Measurements from ENCODE around the gene TMEM186. TPM values are rescaled to one million over a fixed set of nuclear protein-coding genes. Genes with fewer than 3 reads are reported as not detected.
A peak's percentile ranks its signal among the peaks of the same experiment; 100 is the strongest.

TMEM186 gene
- total and polyA plus RNA-seq, 9 of the 15 experiments (the other 6 are each of a cell fraction or from before 2014, with no cell fraction given): 10.1 to 33.4 (median 16.4) TPM

GRCh38 chr16:8797364-8798173, at the start of gene TMEM186, which contains the start of gene PMM2 (continued):
- no peak for TF ChIP-seq PRDM10 (IDR thresholded peaks at IDR 0.05; ENCODE audit: partially characterized antibody)
- TF ChIP-seq ZNF197 (CRISPR knock-in tag; IDR thresholded peaks at IDR 0.05; ENCODE audit: low read depth): no peak
- TF ChIP-seq ZNF76 (CRISPR knock-in tag; IDR thresholded peaks at IDR 0.05; ENCODE audit: borderline replicate concordance): no peak
- no peak for TF ChIP-seq ZNF512 (tag; IDR thresholded peaks at IDR 0.05)
- TF ChIP-seq, protein P1, sequence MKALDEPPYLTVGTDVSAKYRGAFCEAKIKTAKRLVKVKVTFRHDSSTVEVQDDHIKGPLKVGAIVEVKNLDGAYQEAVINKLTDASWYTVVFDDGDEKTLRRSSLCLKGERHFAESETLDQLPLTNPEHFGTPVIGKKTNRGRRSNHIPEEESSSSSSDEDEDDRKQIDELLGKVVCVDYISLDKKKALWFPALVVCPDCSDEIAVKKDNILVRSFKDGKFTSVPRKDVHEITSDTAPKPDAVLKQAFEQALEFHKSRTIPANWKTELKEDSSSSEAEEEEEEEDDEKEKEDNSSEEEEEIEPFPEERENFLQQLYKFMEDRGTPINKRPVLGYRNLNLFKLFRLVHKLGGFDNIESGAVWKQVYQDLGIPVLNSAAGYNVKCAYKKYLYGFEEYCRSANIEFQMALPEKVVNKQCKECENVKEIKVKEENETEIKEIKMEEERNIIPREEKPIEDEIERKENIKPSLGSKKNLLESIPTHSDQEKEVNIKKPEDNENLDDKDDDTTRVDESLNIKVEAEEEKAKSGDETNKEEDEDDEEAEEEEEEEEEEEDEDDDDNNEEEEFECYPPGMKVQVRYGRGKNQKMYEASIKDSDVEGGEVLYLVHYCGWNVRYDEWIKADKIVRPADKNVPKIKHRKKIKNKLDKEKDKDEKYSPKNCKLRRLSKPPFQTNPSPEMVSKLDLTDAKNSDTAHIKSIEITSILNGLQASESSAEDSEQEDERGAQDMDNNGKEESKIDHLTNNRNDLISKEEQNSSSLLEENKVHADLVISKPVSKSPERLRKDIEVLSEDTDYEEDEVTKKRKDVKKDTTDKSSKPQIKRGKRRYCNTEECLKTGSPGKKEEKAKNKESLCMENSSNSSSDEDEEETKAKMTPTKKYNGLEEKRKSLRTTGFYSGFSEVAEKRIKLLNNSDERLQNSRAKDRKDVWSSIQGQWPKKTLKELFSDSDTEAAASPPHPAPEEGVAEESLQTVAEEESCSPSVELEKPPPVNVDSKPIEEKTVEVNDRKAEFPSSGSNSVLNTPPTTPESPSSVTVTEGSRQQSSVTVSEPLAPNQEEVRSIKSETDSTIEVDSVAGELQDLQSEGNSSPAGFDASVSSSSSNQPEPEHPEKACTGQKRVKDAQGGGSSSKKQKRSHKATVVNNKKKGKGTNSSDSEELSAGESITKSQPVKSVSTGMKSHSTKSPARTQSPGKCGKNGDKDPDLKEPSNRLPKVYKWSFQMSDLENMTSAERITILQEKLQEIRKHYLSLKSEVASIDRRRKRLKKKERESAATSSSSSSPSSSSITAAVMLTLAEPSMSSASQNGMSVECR (CRISPR knock-in tag; IDR thresholded peaks at IDR 0.05): peak; percentile 99
- TF ChIP-seq, protein P2, sequence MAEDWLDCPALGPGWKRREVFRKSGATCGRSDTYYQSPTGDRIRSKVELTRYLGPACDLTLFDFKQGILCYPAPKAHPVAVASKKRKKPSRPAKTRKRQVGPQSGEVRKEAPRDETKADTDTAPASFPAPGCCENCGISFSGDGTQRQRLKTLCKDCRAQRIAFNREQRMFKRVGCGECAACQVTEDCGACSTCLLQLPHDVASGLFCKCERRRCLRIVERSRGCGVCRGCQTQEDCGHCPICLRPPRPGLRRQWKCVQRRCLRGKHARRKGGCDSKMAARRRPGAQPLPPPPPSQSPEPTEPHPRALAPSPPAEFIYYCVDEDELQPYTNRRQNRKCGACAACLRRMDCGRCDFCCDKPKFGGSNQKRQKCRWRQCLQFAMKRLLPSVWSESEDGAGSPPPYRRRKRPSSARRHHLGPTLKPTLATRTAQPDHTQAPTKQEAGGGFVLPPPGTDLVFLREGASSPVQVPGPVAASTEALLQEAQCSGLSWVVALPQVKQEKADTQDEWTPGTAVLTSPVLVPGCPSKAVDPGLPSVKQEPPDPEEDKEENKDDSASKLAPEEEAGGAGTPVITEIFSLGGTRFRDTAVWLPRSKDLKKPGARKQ (CRISPR knock-in tag; IDR thresholded peaks at IDR 0.05): no peak
- TF ChIP-seq ZFP1 (CRISPR knock-in tag; IDR thresholded peaks at IDR 0.05): no peak
- no peak for TF ChIP-seq MCM3 (IDR thresholded peaks at IDR 0.05)
- peak; percentile 46 for TF ChIP-seq POLR2AphosphoS5 (IDR thresholded peaks at IDR 0.05; ENCODE audit: control insufficient read depth, insufficient read depth, low read depth, low read length)
- TF ChIP-seq POLR3G (IDR thresholded peaks at IDR 0.05; ENCODE audit: extremely low read depth, insufficient read length, insufficient replicate concordance): no peak
- TF ChIP-seq SNIP1 (IDR thresholded peaks at IDR 0.05; ENCODE audit: low read depth): no peak
- no peak for TF ChIP-seq CCNT2 (IDR thresholded peaks at IDR 0.05; ENCODE audit: borderline replicate concordance, extremely low read depth, insufficient read length, low read depth, low read length)
- TF ChIP-seq ZNF57 (CRISPR knock-in tag; IDR thresholded peaks at IDR 0.05): no peak
- peak; percentile 71; the same call in 1 of the 2 replicates for TF ChIP-seq NR2C2 (CRISPR knock-in tag; IDR thresholded peaks at IDR 0.05)
- TF ChIP-seq NR2C2 (tag; IDR thresholded peaks at IDR 0.05): peak; percentile 98

Data from K562 (cell line).